HepG2 (cell line): ENCODE results near the gene RPL23. TPM values are rescaled to one million over a fixed set of nuclear protein-coding genes. Genes with fewer than 3 reads are reported as not detected.
A peak's percentile ranks its signal among the peaks of the same experiment; 100 is the strongest.

Source experiments
- BORCS8-MEF2B ChIP-seq: sonication (generic); formaldehyde crosslinking; IDR thresholded peaks from 2 replicates; pipeline ENCODE4 v1.8.0; 2022; ENCODE audit warnings: mild to moderate bottlenecking, missing genetic modification reagents
- CEBPB ChIP-seq: IDR thresholded peaks from 2 replicates; pipeline ENCODE4 v1.6.1; 2011; ENCODE audit warnings: low read depth, low read length, improper control_type of control experiment, borderline replicate concordance
- EP300 ChIP-seq, 3 experiments: sonication (generic) in 1 of 3; formaldehyde crosslinking in 1 of 3; IDR thresholded peaks; 2 replicates each; pipeline versions ENCODE4 v1.5.1 to v1.6.1; 2011 to 2020; ENCODE audit warnings: low read depth in 2 of 3, low read length in 2 of 3, borderline replicate concordance in 1 of 3, improper control_type of control experiment in 1 of 3, mild to moderate bottlenecking in 1 of 3, missing genetic modification reagents in 1 of 3, moderate library complexity in 1 of 3
- GFI1 ChIP-seq: sonication (generic); formaldehyde crosslinking; IDR thresholded peaks from 2 replicates; pipeline ENCODE4 v1.5.0; 2020; ENCODE audit warnings: missing genetic modification reagents, mild to moderate bottlenecking, borderline replicate concordance
- MBNL3 ChIP-seq: fragments of 250-450 bp; sonication (Bioruptor Pico); conservative IDR thresholded peaks from 2 replicates; pipeline ENCODE4 v1.8.0; 2022; ENCODE audit warnings: mild to moderate bottlenecking, inconsistent platforms
- MLX ChIP-seq: IDR thresholded peaks from 2 replicates; pipeline ENCODE4 v1.6.1; 2016
- NR1H2 ChIP-seq: sonication (generic); formaldehyde crosslinking; IDR thresholded peaks from 2 replicates; pipeline ENCODE4 v1.8.1; 2022; ENCODE audit warnings: low read depth, missing genetic modification reagents, borderline replicate concordance
- NR2C2 ChIP-seq: sonication (generic); formaldehyde crosslinking; IDR thresholded peaks from 2 replicates; pipeline ENCODE4 v1.4.0; 2020; ENCODE audit warnings: missing genetic modification reagents, mild to moderate bottlenecking, moderate library complexity, borderline replicate concordance
- PBX2 ChIP-seq: IDR thresholded peaks from 2 replicates; pipeline ENCODE4 v1.6.1; 2016; ENCODE audit warnings: control low read depth
- PHB2 ChIP-seq: fragments of 450-650 bp; IDR thresholded peaks from 2 replicates; pipeline ENCODE4 v1.6.1; 2018; ENCODE audit not compliant: partially characterized antibody
- PHF5A ChIP-seq: IDR thresholded peaks from one replicate; pipeline ENCODE4 v1.6.1; 2018; ENCODE audit warnings: low read depth, missing genetic modification reagents; ENCODE audit not compliant: unreplicated experiment
- POGZ ChIP-seq: sonication (generic); formaldehyde crosslinking; IDR thresholded peaks from 2 replicates; pipeline ENCODE4 v1.4.0; 2020; ENCODE audit warnings: mild to moderate bottlenecking, missing genetic modification reagents
- RAD21 ChIP-seq: fragments of 450-650 bp; formaldehyde crosslinking; IDR thresholded peaks from 2 replicates; pipeline ENCODE4 v1.5.0; 2020; ENCODE audit warnings: mild to moderate bottlenecking
- RCOR2 ChIP-seq: IDR thresholded peaks from 2 replicates; pipeline ENCODE4 v1.6.1; 2016; ENCODE audit warnings: missing biosample characterization, missing genetic modification reagents
- STAT6 ChIP-seq: sonication (generic); formaldehyde crosslinking; IDR thresholded peaks from 2 replicates; pipeline ENCODE4 v1.4.0; 2020; ENCODE audit warnings: missing genetic modification reagents, mild to moderate bottlenecking, borderline replicate concordance
- TCF12 ChIP-seq, 2 experiments: fragments of 450-650 bp in 1 of 2; sonication (generic) in 1 of 2; formaldehyde crosslinking in 1 of 2; IDR thresholded peaks; 2 replicates each; pipeline versions ENCODE4 v1.6.1 to v1.8.0; 2017 to 2022; ENCODE audit warnings: antibody characterized with exemption in 1 of 2, mild to moderate bottlenecking in 1 of 2, missing genetic modification reagents in 1 of 2, moderate library complexity in 1 of 2
- THAP11 ChIP-seq: IDR thresholded peaks from 2 replicates; pipeline ENCODE4 v1.6.1; 2016; ENCODE audit warnings: missing biosample characterization, missing genetic modification reagents
- YEATS4 ChIP-seq: sonication (generic); formaldehyde crosslinking; IDR thresholded peaks from 2 replicates; pipeline ENCODE4 v1.4.0; 2020; ENCODE audit warnings: missing genetic modification reagents, borderline replicate concordance
- ZBTB49 ChIP-seq: sonication (generic); formaldehyde crosslinking; IDR thresholded peaks from 2 replicates; pipeline ENCODE4 v1.4.0; 2020; ENCODE audit warnings: missing genetic modification reagents, borderline replicate concordance
- ZNF225 ChIP-seq: sonication (generic); formaldehyde crosslinking; IDR thresholded peaks from 2 replicates; pipeline ENCODE4 v1.4.0; 2020; ENCODE audit warnings: mild to moderate bottlenecking, missing genetic modification reagents
- ZNF230 ChIP-seq: sonication (generic); formaldehyde crosslinking; IDR thresholded peaks from 2 replicates; pipeline ENCODE4 v1.4.0; 2020; ENCODE audit warnings: mild to moderate bottlenecking, missing genetic modification reagents
- ZNF652 ChIP-seq: IDR thresholded peaks from 2 replicates; pipeline ENCODE4 v1.6.1; 2016; ENCODE audit warnings: low read depth, borderline replicate concordance
- ZNF891 ChIP-seq: sonication (generic); formaldehyde crosslinking; IDR thresholded peaks from 2 replicates; pipeline ENCODE4 v1.5.0; 2020; ENCODE audit warnings: mild to moderate bottlenecking, missing genetic modification reagents
- polyA plus RNA-seq, 8 experiments: library from polyadenylated mRNA; depleted of rRNA in 3 of 8; stranded (reverse) in 7 of 8; unstranded in 1 of 8; fragments of >200 nt; fragmentation: Illumina TruSeq in 4 of 8; extraction: Trizol in 4 of 8; gene quantifications; 2 replicates each; pipeline versions ENCODE4 v1.2.1 to v1.2.3, GENCODE V29; 2011 to 2016; ENCODE audit warnings: low read depth in 4 of 8, missing spikeins in 1 of 8, mixed read lengths in 1 of 8; ENCODE audit not compliant: insufficient read depth in 1 of 8
- total RNA-seq, 5 experiments: library from RNA; depleted of rRNA; stranded (reverse); fragments of >200 nt; fragmentation: Illumina TruSeq; extraction: Trizol; gene quantifications; 2 replicates each; pipeline ENCODE4 v1.2.3, GENCODE V29; 2016; ENCODE audit warnings: low read depth in 1 of 5

Gene RPL23
- total and polyA plus RNA-seq, 2 of the 13 experiments (the other 11 are each of a cell fraction or from before 2014, with no cell fraction given), result 2,790 to 4,860 TPM

GRCh38 chr17:38799501-38800236, 53.9 kb downstream of the RPL23 start, which contains the start of gene PIP4K2B (continued):
- TF ChIP-seq THAP11, result peak; percentile 89
- TF ChIP-seq CEBPB, result no peak
- peak; percentile 83 for TF ChIP-seq BORCS8-MEF2B (CRISPR knock-in tag)
- TF ChIP-seq RCOR2, result no peak
- 0 out of 2 replicates have a peak, but pooled peaks have one; percentile 42 for TF ChIP-seq PBX2
- TF ChIP-seq NR1H2 (CRISPR knock-in tag), result no peak
- peak; percentile 61 for TF ChIP-seq RAD21 (CRISPR knock-in tag)
- TF ChIP-seq POGZ, result peak; percentile 92
- peak; percentile 86 for TF ChIP-seq NR2C2 (CRISPR knock-in tag)
- TF ChIP-seq ZNF225 (CRISPR knock-in tag), result no peak; the same call in 1 of the 2 replicates
- TF ChIP-seq PHB2, result no peak
- TF ChIP-seq GFI1 (CRISPR knock-in tag), result peak; percentile 79
- TF ChIP-seq YEATS4 (CRISPR knock-in tag), result peak; percentile 98
- TF ChIP-seq TCF12 (IDR thresholded peaks at IDR 0.05), result no peak
- TF ChIP-seq TCF12 (CRISPR knock-in tag; IDR thresholded peaks at IDR 0.05), result no peak; the same call in 1 of the 2 replicates
- peak in 1 of 2 experiments; percentile 9; a peak in 2 of 4 replicates for TF ChIP-seq EP300 (IDR thresholded peaks at IDR 0.05; ENCODE audit: low read depth in 2 of 2, low read length in 2 of 2)
- TF ChIP-seq EP300 (CRISPR knock-in tag; IDR thresholded peaks at IDR 0.05; ENCODE audit: borderline replicate concordance), result peak; percentile 70; the same call in 1 of the 2 replicates
- no peak for TF ChIP-seq ZNF652
- TF ChIP-seq ZNF230 (CRISPR knock-in tag), result peak; percentile 58; the same call in 1 of the 2 replicates
- no peak for TF ChIP-seq ZNF891 (CRISPR knock-in tag)
- no peak for TF ChIP-seq STAT6 (CRISPR knock-in tag)
- TF ChIP-seq ZBTB49, result no peak
- TF ChIP-seq PHF5A, result peak; percentile 47
- TF ChIP-seq MLX (CRISPR knock-in tag), result peak; percentile 26; the same call in 1 of the 2 replicates
- no peak for TF ChIP-seq MBNL3
